A172 (cell line): ENCODE data around the gene ANO6. TPM values are rescaled to one million over a fixed set of nuclear protein-coding genes. Genes with fewer than 3 reads are reported as not detected.
"Not testable (repeated sequence)": the region's sequence is repeated elsewhere in the genome, so short reads cannot be mapped to it uniquely, and the experiment has no call there.

Experiments used
- DNase-seq: peaks from one replicate; pipeline ENCODE4 v3.0.0-alpha.2; 2015; ENCODE audit warnings: low spot score
- total RNA-seq: library from RNA; depleted of rRNA; stranded (reverse); fragments of >200 nt; shearing (Covaris generic); gene quantifications from 2 replicates; pipeline ENCODE4 v1.2.3, GENCODE V29; 2014

The ANO6 gene
- total RNA-seq, 1 experiment from 2014 or later, result 99.9 TPM

DNA sequence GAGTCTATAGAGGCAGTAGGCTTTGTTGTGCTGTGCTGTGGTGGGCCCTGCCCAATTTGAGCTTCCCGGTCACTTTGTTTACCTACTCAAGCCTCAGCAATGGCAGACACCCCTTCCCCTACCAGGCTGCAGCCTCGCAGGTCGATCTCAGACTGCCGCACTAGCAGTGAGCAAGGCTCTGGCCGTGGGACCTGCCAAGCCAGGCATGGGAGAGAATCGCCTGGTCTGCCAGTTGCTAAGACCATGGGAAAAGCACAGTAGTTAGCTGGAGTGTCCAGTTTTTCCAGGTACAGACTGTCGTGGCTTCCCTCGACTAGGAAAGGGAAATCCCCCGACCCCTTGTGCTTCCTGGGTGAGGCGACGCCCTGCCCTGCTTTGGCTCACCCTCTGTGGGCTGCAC is 26.3 kb downstream of the ANO6 start:
- no peak for DNase-seq

DNA sequence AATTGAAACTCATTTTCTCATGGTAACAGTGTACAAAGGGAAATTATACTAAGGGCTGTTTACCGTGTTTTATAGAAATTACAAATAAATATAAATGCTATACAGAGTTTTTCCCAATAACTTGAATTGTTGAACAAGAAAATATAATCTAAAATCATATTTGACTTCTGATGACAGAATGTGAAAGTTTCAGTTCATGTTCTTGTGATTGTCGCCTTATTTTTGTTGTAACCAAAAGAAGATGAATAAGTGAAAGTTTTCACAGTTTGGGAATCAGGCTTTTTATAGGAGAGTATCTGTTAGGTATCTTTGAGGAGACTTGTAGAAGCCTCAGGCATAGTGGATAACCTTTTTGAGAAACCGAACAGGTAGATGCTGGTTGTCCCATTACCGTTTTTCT is 28.1 kb downstream of the ANO6 start:
- DNase-seq, result no peak

DNA sequence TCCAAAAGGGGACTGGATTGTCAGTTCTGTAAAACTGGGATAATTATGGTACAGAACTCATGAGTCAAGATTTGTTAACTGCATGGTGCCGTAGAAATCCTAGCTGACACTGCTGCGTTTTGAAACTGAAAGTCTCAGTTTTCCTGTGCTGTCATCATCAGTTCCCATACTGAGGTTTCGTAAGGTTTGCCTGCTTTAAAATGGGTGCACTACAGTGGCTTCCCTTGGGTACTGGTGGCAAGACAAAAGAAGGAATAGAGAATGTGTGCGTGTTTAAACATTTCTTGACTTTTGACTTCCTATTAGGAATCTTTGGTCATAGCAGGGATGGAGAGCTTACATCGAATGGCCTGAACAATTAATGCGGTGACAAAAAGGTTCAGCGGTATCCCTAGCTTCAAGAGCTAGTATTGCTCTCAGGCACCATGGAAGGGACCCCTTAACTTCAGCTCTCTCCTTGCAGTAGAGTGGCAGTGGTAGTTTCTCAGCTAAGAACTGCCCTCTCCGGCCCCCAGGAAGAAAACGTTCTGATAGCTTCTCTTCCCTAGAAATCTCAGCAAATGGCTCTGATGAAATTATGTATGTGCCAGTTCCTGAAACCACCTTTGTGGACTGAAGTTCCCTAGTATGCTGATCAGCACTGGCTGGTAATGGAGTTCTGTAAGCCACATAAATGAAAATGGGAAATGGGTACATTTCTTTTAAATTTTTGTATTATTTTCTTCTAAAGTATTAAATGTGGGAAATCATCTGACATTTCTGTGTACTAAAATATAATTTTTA is 28.9 kb downstream of the ANO6 start:
- no peak for DNase-seq

DNA sequence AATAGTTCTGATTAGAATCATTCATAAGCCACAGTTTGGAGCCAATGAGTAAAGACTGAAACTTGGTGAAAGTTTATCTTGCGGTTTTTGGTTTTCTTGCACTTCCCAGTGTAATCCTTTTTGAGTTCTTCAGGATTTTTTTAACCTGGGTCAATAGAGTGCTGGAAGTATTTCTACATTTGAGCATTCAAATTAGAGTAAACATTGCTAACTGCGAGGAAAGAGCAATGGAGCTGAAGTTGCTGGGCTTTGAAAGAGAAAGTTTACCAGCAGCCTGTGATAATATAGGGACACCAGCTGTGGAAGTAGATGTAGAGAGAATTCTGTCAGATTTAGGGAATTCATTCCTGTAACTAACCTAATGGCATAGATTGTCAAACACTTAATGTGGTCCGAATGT is 30.3 kb downstream of the ANO6 start:
- no peak for DNase-seq

DNA sequence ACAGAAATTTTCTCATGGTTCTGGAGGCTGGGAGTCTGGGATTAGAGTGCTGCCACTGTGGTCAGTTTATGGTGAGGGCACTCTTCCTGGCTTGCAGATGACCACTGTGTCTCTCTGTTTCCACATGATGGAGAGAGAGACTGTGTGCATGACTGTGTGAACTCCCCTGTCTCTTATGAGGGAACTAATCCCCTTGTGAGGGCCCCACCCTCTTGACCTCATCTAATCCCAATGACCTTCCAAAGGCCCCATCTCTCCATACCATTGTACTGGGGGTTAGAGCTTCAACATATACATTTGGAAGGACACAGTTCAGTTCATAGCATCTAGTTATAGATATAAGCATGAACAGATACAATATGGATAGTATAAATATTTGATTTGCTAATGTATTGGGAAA is 31.7 kb downstream of the ANO6 start:
- no peak for DNase-seq

DNA sequence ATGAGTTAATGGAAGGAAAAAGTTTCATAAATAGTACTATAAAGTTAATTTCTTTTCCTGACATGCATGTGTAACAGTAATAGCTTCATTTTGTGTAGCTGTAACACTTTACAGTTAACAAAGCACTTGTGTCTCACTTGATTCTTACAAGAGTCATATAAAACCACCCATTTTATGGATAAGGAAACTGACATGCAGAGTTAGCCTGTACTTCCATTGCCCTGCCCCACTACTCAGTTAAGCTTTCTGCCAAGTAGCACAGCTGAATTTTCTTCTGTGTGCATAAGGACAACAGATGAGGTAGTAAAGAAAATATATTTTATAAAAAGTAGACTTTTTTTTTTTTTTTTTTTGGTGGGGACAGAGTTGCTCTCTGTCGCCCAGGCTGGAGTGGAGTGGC is 32.2 kb downstream of the ANO6 start:
- no peak for DNase-seq

DNA sequence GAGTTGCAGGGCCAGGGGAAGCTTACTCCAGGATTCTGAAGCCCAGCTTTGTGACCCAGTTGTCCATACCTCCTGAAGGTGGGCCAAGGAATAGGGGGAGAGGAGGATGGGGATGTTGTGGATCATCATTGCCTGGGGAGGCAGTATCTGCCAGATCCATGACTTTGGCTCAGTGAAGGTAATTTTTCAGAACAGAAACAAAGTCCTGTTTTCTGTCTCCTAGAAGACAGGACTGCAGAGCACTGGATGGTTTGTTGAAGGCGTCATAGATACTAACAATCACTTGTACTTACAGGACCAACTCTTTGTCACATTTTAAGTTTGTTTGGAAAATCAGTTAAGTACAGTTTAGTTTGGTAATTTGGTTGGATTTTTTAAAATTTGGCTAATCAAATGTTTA is 38.4 kb downstream of the ANO6 start:
- no peak for DNase-seq

DNA sequence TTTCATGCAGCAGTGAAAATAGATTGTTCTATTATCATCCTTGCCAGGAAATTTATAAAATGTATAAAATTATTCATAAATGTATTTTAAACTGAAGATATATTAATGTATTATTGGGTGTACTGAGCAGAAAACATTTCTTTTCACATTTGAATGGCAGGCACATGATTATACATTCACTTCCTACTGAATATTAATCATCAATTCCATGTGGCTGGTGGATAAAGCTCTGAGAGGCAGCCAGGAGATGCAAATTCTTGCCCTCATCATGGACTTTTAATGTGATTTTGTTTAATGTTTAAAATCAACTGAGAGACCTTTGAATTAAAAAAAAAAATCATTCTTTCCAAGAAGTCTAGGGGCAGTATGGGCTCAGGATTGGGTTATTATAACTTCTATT is 40.8 kb downstream of the ANO6 start:
- DNase-seq, result no peak

DNA sequence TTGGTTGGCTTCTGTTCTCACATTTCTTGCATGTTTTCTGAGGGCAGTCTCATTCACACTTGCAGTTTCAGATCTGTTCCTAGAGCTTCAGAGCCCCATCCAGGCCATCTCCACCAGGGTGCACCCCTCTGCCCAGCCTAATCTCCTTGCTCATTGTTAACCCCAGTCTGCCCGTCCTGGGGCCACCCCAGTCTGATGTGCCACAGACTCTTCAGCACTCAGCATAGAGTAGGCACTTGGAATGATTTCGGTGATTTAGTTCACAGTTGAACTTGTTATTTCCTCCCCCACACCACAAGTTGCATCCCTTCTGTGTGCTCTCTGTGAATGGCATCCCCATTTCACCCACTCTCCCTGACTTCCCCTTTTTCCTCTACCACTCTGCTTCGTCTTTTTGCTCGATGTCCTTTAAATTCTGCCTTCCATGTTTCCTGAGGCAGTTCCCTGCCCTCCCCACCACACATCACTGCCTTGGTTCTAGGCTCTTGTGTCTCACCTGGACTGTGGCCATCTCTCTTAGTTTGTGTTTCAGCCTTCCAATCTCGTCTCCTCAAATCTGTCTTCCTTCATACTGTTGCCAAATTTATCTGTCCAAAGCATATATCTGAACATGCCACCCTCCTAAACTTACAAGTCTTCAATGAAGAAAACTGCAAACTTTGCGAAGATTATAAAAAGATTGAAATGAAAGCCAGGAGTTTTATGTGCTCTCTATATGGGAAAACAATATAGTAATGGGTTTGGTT is 41.5 kb downstream of the ANO6 start:
- no peak for DNase-seq

DNA sequence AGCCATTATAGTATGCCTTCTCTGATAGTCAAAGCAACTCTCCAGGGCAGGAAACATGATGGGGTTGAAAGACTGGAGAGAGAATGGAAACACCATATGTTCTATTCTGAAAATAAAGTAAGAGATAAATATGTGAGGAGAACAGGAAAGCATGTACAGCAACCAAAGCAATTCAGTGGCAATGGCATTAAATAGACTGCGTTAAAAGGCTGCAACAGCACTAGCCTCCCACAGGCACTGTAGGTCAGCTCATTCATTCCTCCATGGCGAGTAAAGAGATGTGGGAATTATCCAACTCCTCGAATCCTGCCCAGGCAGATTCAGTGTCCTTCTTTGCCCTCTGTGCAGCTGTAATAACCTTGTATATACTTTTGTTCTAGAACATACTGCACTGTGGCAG is 43.8 kb downstream of the ANO6 start:
- no peak for DNase-seq

DNA sequence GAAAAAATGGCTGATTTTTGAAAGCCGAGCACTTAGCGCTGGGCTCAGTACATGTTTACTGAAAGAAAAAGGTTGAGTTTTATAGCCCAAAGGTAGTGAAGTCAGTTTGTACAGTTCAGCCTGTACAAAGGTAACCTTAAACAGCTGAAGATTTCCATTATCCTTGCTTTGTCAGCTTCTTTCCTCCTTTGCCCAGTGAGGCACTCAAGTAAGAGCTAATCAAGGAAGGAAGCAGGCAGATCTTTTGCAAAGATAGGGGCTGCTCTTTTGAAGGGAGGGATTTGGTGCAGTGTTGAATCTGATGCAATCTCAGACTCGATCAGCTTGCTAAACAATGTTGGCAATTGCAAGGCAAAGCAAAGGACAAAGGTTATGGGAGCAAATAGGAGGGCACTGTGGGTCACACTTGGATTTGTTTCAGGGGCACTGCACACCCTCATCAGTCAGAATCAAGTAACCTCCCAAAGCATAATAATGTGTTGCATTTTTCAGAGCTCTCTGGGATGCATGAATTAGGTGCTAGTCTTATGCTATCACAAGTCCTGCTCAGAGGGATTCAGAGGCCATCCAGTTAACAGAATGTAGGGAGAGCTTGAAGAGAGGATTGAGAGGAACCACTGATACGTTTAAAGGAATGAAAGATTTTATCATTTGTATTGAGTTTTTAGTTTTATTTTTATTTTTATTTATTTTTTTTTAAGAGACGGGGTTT is 44.4 kb downstream of the ANO6 start:
- no peak for DNase-seq

DNA sequence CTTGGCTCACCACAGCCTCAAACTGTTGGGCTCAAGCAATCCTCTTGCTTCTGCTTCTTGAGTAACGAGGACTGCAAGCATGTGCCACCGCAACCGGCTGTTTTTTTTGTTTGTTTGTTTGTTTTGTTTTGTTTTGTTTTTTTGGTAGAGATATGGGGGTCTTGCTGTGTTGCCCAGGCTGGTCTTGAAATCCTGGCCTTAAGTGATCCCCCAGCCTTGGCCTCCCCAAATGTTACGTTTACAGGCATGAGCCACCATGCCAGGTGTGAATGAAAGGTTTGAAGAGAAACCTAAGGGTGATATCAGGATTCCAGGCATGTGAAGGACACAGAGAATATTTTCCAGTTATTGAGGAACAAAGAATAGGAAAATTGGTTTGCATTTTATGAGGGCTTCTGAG is 45.0 kb downstream of the ANO6 start:
- DNase-seq, result no peak

DNA sequence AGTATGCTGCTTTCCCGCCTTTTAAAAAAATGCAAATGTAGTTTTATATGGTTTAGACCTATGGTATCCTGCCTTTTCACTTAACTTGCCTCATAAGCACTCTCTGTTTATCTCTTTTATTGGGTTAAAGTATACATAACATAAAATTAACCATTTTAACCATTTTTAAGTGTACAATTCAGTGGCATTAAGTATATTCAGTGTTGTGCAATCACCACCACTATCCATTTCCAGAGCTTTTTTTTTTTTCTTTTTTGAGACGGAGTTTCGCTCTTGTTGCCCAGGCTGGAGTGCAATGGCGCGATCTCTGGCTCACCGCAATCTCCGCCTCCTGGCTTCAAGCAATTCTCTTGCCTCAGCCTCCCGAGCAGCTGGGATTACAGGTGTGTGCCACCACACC is 46.3 kb downstream of the ANO6 start:
- DNase-seq, result not testable (repeated sequence)

DNA sequence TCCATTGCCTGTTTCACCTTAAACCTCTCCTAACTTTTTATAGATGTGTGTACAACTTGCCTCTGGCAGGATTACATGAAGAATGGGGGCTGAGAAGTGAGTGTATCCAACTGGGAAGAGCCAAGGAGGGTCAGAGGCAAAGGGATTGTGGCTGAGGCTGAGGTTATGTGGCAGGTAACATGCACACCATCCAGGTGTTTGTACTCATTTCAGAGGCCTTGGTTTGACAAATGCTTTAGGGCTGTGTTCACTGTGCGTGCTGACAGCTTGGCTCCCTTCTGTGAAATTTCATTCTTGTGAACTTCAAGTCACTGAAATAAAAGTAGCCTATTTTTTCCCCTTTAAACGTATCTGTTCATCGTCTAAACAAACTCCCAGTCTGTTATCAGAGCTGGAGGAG is 47.7 kb downstream of the ANO6 start:
- DNase-seq, result no peak

DNA sequence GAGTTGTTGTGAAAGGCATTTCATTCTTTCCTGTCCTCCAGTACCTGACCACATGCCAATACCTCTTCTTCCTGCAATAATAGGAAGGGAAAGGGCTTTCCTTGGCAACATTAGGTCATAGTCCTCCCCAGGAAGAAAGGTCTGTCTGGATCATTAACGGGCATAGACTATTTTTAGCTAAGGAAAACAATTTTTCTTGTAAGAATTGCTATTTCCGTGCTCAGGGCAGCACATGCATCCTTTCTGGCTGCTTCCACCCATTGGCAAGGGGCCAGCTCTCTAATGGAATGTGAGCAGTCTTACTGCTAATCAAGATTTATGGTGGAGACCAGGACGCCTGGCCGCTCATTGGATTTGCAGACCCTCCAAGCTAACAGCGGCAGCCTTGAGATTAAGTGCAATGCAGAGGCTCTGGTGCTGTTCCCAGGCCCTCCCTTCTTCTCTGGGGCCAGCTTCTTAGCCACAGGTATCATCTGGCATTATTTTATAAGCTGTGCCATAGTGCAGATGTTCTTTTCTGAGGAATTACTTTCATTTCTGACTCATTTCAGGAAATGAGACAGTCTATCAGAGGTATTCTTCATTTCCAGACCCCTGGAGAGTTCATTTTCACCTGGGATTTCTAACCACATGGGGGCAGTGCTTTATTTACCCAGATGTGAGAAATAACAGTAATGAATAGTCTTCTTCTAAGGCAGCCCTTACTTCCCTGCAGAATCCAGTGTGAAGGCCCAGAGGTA is 52.9 kb downstream of the ANO6 start:
- DNase-seq, result peak; percentile 94

DNA sequence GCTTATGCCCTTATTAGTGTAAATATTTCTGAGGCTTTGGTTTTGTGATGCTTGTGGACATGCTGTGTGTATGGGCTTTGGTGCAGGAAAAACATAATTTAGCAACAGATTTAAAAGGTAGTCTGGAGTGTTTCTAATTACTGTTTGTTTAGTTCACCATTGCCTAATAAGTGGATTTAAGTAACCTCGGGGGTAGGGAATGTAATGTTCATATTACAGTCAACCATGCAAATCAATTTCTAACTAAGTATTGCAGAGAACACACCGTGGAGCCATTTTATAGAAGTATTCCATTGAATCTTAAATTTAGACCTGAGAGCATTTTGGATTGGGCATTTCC is 53.5 kb downstream of the ANO6 start:
- DNase-seq, result no peak

DNA sequence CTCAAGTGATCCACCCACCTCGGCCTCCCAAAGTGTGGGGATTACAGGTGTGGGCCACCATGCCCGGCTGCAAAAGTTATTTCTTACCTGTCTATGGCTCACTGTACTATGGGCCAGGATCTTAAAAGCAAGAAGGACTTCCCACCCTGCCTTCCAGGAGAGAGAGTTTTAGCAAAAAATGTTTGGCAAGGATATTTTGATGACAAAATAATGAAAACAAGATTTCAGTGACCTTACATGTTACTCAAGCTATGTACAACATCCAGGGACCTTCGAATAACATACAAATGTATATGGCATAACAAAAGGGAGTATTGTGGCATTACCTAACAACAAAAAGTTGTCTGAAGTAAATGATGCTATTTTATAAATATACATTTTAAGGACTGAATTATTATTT is 55.1 kb downstream of the ANO6 start:
- DNase-seq, result no peak

DNA sequence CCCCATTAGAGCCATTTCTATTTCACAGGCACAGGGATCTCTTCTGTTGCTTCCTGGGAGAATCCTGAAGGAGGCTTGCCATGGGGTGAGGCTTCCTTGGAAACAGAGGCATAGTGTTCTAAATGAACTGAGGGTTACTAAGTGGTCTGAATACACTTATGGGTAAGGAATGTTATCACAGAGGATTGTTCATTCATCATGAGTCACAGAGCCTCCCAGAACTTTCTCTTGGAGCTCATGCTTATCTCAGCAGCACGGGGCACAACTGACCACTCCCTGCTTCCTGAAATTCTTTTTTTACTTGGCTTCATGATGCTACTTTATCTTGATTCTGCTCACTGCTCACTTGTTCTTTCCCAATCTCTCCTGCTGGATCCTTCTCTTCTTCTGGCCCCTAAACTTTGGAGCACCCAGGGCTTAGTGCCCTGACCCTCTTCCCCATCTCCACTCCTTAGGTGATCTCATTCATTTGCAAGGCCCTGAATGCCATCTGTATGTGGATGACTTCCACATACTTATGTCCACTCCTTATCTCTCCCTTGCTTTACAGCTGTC is 57.9 kb downstream of the ANO6 start:
- peak; percentile 99 for DNase-seq

DNA sequence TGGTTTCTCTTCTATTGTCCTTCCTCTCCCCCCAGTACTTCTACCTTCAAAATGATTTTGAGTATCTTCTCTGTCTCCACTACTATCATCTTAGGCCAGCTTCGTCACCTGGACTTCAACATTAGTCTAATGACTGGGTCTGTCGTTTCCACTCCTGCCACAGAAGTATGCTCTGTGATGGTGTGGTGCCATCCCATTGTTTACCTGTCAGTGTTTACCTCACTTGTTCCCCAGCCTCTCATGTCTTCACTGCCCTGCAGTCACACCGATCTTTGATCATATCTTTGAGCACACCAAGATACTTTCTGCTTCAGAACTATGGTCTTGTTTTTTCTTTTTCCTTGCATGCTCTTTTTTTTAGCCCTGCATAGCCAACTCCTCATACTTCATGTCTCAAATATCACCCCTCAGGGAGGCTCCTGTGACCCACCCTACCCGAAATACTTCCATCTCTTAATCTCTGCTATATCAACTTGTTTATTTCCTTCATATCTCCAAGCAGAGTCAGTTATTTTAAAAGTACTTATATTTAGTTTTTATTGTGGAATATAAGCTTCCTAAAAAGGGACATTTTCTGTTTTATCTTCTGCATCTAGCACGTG is 60.4 kb downstream of the ANO6 start:
- no peak for DNase-seq

DNA sequence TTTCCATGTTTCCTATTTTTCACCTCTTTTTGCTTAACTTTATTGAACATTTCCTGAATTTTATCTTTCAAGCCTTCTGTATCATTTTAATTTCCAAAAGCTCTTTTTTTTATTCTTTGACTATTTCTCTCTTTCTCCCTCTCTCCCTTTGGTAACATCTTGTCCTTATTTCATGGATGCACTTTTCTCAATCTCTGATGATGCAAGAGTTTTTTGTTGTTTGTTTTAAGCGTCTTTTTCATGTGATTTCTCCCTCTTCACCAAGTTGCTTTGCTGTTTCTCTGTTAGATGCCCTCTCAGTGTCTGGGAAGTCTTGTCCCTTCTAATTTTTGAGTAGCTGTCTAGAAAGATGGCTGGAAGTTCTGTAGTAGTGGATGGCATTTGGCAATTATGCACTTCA is 62.6 kb downstream of the ANO6 start:
- no peak for DNase-seq
